ENCODE measurements around the gene SMPD3. TPM values are rescaled to one million over a fixed set of nuclear protein-coding genes. Genes with fewer than 3 reads are reported as not detected.

The SMPD3 gene
- total RNA-seq, 1 experiment from 2014 or later: 0.77 TPM

DNA sequence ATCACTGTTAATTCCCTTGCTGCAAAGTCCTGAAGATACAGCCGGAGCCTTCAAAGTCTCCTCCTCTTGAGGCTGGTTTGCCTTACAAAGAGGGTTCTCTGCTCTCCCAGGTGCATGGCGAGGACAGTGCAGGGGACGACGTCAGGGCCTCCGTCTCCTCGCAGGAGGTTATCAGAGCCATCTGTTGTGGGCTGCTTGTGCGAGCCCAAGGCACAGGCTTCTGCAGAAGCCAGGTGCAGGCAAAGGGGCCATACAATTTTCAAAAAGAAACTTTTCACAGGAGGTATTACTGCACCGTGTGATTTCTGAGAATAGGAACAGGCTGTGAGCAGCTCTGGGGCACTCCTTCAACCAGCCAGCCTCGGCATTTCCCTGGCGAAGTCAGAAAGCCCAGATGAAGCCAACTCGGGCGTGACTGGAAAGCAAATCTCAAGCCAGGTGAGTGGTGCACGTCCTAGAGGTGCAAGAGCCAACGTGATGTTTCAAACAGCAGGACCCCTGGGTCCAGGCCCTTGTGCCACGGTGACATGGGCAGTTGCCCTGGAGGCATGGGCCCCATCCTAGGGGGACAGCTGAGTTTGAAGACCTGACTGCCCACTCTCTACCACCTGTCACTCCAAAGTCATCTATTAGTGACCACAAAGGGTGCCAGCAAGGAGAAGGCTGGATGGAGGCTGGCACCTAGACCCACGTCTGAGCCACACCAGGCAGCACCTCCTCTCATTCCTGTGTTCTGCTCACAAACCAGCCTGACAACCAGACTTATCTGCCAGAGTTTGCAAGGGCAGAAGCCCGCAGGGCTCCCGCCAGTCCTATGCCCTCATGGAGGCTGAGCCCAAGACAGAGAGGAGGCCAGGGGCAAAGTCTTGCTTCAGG, 68.6 kb downstream of the SMPD3 start:
- in situ Hi-C loops (cut with HindIII; ENCODE audit: low pct_unique_long_range_greater_than_20kb, low sequenced_read_pairs): no loop called here
- Histone ChIP-seq H3K36me3 (ENCODE audit: control insufficient read depth, insufficient read depth, low read length) (no peaks in the 10 kb centered on the region), H3K9me3 (ENCODE audit: control insufficient read depth, insufficient read depth, low read depth, low read length) (no peaks in the 10 kb centered on the region), H3K4me1 (ENCODE audit: control insufficient read depth, insufficient read depth, low read length) (no peaks in the 10 kb centered on the region), H3K27ac (ENCODE audit: low read length) (no peak overlapping the region), H3K4me3 (ENCODE audit: low read depth in 2 of 2, low read length in 2 of 2) (no peak overlapping the region), H3K27me3 (ENCODE audit: control insufficient read depth, insufficient read depth, low read length) (no peaks in the 10 kb centered on the region)
- TF ChIP-seq SIN3A (IDR thresholded peaks at IDR 0.05; ENCODE audit: borderline replicate concordance, insufficient read depth, low read depth, low read length): no peak
- TF ChIP-seq POLR2AphosphoS5 (IDR thresholded peaks at IDR 0.05; ENCODE audit: low read depth, low read length): no peak
- TF ChIP-seq, protein P1, sequence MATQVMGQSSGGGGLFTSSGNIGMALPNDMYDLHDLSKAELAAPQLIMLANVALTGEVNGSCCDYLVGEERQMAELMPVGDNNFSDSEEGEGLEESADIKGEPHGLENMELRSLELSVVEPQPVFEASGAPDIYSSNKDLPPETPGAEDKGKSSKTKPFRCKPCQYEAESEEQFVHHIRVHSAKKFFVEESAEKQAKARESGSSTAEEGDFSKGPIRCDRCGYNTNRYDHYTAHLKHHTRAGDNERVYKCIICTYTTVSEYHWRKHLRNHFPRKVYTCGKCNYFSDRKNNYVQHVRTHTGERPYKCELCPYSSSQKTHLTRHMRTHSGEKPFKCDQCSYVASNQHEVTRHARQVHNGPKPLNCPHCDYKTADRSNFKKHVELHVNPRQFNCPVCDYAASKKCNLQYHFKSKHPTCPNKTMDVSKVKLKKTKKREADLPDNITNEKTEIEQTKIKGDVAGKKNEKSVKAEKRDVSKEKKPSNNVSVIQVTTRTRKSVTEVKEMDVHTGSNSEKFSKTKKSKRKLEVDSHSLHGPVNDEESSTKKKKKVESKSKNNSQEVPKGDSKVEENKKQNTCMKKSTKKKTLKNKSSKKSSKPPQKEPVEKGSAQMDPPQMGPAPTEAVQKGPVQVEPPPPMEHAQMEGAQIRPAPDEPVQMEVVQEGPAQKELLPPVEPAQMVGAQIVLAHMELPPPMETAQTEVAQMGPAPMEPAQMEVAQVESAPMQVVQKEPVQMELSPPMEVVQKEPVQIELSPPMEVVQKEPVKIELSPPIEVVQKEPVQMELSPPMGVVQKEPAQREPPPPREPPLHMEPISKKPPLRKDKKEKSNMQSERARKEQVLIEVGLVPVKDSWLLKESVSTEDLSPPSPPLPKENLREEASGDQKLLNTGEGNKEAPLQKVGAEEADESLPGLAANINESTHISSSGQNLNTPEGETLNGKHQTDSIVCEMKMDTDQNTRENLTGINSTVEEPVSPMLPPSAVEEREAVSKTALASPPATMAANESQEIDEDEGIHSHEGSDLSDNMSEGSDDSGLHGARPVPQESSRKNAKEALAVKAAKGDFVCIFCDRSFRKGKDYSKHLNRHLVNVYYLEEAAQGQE (IDR thresholded peaks at IDR 0.05; ENCODE audit: insufficient read depth in 1 of 2, low read depth in 2 of 2, low read length in 1 of 2): no peak
- no peak for TF ChIP-seq TCF7L2 (IDR thresholded peaks at IDR 0.05; ENCODE audit: low read depth, low read length)
- TF ChIP-seq, protein P2, sequence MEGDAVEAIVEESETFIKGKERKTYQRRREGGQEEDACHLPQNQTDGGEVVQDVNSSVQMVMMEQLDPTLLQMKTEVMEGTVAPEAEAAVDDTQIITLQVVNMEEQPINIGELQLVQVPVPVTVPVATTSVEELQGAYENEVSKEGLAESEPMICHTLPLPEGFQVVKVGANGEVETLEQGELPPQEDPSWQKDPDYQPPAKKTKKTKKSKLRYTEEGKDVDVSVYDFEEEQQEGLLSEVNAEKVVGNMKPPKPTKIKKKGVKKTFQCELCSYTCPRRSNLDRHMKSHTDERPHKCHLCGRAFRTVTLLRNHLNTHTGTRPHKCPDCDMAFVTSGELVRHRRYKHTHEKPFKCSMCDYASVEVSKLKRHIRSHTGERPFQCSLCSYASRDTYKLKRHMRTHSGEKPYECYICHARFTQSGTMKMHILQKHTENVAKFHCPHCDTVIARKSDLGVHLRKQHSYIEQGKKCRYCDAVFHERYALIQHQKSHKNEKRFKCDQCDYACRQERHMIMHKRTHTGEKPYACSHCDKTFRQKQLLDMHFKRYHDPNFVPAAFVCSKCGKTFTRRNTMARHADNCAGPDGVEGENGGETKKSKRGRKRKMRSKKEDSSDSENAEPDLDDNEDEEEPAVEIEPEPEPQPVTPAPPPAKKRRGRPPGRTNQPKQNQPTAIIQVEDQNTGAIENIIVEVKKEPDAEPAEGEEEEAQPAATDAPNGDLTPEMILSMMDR (IDR thresholded peaks at IDR 0.05): no peak
- POLR2A ChIA-PET: no interaction called here
- no TSS peak for BruUV-seq (replicated peaks)
- intact Hi-C loops (cut with micrococcal nuclease; ENCODE audit: unreplicated experiment): no loop called here
- ATAC-seq (no peak), DNase-seq (ENCODE audit: low read depth, low spot score) (no peak)
- CTCF ChIA-PET: no interaction called here

DNA sequence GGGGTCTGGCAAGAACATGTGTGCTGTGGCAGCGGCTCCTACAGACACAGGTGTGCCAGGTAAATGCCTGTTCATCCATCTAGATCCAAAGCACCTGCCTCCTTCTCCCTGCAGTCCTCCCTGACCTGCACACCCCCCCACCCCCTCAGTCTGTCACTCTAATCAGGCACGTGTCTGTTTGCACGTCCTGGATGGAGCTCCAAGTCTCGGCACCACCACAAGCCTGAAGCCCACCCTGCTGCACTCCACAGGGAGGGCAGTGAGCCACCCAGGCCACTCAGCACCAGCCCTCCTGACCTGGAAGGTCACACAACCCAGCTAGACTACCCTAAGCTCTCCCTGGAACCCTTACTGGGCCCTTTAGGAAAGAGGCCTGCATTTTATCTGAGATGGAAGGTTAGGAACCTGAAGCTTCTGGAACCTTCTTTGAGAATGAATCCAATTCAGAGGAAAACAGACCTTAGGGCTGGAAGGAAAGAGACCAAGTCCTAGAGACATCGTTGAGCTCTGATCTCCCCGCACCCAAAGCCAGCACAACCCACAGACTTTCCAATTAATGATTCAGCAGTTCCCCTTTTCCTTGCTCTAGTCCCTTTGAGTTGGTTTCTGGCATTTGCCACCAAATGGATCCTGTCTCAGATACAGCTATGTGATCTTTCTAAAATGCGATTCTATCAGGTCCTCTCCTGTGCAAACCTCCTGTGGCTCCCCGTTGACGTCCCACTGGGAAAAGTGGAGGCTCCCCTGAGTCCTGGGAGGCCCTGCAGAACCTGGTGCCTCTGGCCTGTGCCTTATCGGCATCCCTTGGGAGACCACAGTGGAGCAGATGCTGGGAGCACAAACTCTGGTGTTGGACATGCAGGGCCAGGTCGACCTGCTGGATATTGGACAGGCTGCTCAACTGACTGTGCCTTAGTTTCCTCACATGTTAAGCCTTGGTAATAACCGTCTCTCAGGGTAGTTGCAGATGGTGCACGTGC, 69.6 kb downstream of the SMPD3 start:
- in situ Hi-C loops (cut with HindIII; ENCODE audit: low pct_unique_long_range_greater_than_20kb, low sequenced_read_pairs): no loop called here
- H3K4me1 ChIP-seq (ENCODE audit: control insufficient read depth, insufficient read depth, low read length): no peaks in the 10 kb centered on the region
- TF ChIP-seq, protein P2 (IDR thresholded peaks at IDR 0.05): no peak
- TF ChIP-seq, protein P1 (IDR thresholded peaks at IDR 0.05; ENCODE audit: insufficient read depth in 1 of 2, low read depth in 2 of 2, low read length in 1 of 2): no peak
- TF ChIP-seq POLR2AphosphoS5 (IDR thresholded peaks at IDR 0.05; ENCODE audit: low read depth, low read length) (no peak), SIN3A (IDR thresholded peaks at IDR 0.05; ENCODE audit: borderline replicate concordance, insufficient read depth, low read depth, low read length) (no peak), TCF7L2 (IDR thresholded peaks at IDR 0.05; ENCODE audit: low read depth, low read length) (no peak)
- no peak overlapping the region for H3K27ac ChIP-seq (ENCODE audit: low read length)
- ChIA-PET CTCF (no interaction called here), POLR2A (no interaction called here)
- no peak for DNase-seq (ENCODE audit: low read depth, low spot score)
- H3K36me3 ChIP-seq (ENCODE audit: control insufficient read depth, insufficient read depth, low read length): no peaks in the 10 kb centered on the region
- ATAC-seq: no peak
- no peaks in the 10 kb centered on the region for H3K9me3 ChIP-seq (ENCODE audit: control insufficient read depth, insufficient read depth, low read depth, low read length)
- intact Hi-C loops (cut with micrococcal nuclease; ENCODE audit: unreplicated experiment): no loop called here
- H3K27me3 ChIP-seq (ENCODE audit: control insufficient read depth, insufficient read depth, low read length): no peaks in the 10 kb centered on the region
- H3K4me3 ChIP-seq (ENCODE audit: low read depth in 2 of 2, low read length in 2 of 2): no peak overlapping the region
- no TSS peak for BruUV-seq (replicated peaks)
